ENCODE results near the gene RINL. TPM values are rescaled to one million over a fixed set of nuclear protein-coding genes. Genes with fewer than 3 reads are reported as not detected.

RINL gene
- total and polyA plus RNA-seq, 2 donors from 2014 or later = 9.5 to 13.0 TPM

DNA sequence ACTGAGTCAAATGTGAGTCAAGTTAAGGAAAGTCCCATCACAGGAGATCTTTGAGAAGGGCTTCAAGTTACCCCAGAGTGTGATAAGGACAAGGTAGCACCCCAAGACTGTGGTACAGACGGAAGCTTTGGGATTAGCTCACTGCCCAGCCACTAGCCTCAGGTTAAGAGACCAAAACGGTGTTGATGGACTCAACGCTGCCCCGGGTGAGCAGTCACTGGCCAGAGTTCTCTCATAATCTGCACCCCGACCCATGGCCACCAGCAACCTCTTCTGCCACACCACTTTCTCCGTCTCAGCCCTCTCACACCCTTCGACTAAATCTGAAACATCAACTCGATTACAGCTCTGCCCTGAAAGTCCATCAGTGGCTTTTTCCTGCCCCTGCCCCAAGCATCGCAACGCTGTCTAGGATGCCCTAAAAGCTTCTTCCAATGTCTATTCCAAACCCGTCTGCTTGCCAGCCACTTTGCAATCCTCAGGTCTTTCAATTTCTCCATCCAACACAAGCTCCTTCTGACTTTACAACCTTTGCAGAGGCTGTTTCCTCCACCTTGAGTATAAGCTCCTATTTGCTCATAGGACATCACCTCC lies 33.9 kb downstream of the RINL start:
- H3K27ac ChIP-seq (ENCODE audit: low read depth in 2 of 2, low read length in 2 of 2) = no peak overlapping the region
- peaks cover 0 to 18% (median 7%) of the 10 kb centered on the region in 3 donors for H3K4me1 ChIP-seq (ENCODE audit: control insufficient read depth in 2 of 3, insufficient read depth in 2 of 3, low read depth in 1 of 3, low read length in 3 of 3)
- no peak overlapping the region for H3K4me3 ChIP-seq (ENCODE audit: low read length in 3 of 3)
- H3K9me3 ChIP-seq (ENCODE audit: control insufficient read depth in 2 of 3, insufficient read depth in 1 of 3, low read length in 3 of 3) = no peaks in the 10 kb centered on the region
- DNase-seq (no peak), FAIRE-seq (no peak)
- no peaks in the 10 kb centered on the region for H3K27me3 ChIP-seq (ENCODE audit: control insufficient read depth, insufficient read depth, low read length)
- intact Hi-C loops (cut with DNase I) = no loop called here
- H3K36me3 ChIP-seq (ENCODE audit: control insufficient read depth in 2 of 3, insufficient read depth in 3 of 3, low read length in 3 of 3) = peaks cover 29 to 79% (median 69%) of the 10 kb centered on the region in 3 donors
- TF ChIP-seq, protein P1, sequence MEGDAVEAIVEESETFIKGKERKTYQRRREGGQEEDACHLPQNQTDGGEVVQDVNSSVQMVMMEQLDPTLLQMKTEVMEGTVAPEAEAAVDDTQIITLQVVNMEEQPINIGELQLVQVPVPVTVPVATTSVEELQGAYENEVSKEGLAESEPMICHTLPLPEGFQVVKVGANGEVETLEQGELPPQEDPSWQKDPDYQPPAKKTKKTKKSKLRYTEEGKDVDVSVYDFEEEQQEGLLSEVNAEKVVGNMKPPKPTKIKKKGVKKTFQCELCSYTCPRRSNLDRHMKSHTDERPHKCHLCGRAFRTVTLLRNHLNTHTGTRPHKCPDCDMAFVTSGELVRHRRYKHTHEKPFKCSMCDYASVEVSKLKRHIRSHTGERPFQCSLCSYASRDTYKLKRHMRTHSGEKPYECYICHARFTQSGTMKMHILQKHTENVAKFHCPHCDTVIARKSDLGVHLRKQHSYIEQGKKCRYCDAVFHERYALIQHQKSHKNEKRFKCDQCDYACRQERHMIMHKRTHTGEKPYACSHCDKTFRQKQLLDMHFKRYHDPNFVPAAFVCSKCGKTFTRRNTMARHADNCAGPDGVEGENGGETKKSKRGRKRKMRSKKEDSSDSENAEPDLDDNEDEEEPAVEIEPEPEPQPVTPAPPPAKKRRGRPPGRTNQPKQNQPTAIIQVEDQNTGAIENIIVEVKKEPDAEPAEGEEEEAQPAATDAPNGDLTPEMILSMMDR (IDR thresholded peaks at IDR 0.05; ENCODE audit: borderline replicate concordance, extremely low read depth, insufficient read depth) = no peak
- no peak overlapping the region for H3K9ac ChIP-seq (ENCODE audit: low read length in 3 of 3)

DNA sequence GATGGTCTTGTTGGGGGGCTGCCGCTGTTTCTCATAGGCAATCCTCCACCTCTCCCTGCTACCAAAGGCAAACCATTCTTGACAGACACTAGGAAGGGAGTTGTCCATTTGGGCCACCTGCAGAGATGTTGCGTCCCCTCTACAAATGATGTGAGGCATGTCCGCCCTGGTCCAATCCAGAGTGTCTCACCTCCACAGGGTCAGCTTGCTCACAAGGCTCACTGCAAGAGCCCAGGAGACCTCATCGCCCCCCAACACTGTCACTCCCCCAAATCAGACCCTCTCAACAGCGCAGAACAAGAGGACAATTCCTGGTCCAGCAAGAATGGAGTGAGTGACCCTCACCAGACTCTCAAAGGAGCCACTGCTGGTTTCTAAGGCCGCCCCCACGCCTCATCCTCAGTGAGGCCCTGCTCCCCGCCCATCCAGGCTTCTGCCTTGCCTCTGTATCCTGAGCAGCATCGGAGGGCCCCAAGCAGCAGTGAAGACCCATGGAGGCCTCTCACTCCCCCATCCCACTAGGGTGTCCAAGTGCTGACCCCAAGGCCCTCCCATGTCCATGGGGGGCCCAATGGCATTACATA lies 34.8 kb downstream of the RINL start:
- peaks cover 35 to 88% (median 78%) of the 10 kb centered on the region in 3 donors for H3K36me3 ChIP-seq (ENCODE audit: control insufficient read depth in 2 of 3, insufficient read depth in 3 of 3, low read length in 3 of 3)
- TF ChIP-seq, protein P1 (IDR thresholded peaks at IDR 0.05; ENCODE audit: borderline replicate concordance, extremely low read depth, insufficient read depth) = no peak
- H3K9ac ChIP-seq (ENCODE audit: low read length in 3 of 3) = no peak overlapping the region
- no peak overlapping the region for H3K27ac ChIP-seq (ENCODE audit: low read depth in 2 of 2, low read length in 2 of 2)
- no peak overlapping the region for H3K4me3 ChIP-seq (ENCODE audit: low read length in 3 of 3)
- no peaks in the 10 kb centered on the region for H3K9me3 ChIP-seq (ENCODE audit: control insufficient read depth in 2 of 3, insufficient read depth in 1 of 3, low read length in 3 of 3)
- intact Hi-C loops (cut with DNase I) = no loop called here
- no peak for FAIRE-seq
- DNase-seq = no peak
- no peaks in the 10 kb centered on the region for H3K27me3 ChIP-seq (ENCODE audit: control insufficient read depth, insufficient read depth, low read length)
- H3K4me1 ChIP-seq (ENCODE audit: control insufficient read depth in 2 of 3, insufficient read depth in 2 of 3, low read depth in 1 of 3, low read length in 3 of 3) = peaks cover 0 to 12% (median 7%) of the 10 kb centered on the region in 3 donors

DNA sequence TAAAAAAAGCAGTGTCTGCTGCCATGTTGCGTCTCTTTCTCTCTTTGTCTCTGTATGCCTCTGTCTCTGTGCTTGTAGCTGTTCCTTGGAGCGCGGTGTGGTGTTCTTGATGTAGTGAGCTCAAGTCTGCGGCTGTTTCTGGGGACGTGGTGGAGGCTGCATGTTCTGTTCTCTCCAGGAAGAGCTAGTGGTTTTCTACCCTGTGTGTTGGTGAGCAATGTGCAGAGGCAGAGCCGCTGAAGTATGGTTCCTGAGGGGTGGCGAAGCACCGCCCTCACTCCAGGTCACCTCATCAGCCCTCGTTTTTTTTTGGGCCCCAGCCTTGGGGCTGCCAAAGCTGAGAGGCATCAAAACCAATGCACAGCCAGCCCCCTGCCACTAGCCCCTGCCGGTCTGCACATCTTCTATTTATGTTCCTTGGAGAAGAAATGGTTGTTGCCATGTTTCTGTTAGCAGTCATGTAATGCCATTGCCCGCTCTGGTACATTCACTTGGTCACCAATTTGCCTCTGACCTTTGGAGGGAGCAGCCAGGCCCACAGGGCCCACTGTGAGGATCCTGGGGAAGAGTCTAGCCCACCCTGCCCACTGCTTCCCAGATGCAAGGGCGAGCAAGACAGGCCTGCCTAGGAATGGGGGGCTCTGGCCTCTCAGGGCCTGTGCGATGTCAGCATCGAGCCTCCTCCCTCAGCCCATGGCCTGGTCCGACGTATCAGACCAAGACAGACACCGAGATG lies 35.5 kb downstream of the RINL start:
- TF ChIP-seq, protein P1 (IDR thresholded peaks at IDR 0.05; ENCODE audit: borderline replicate concordance, extremely low read depth, insufficient read depth) = no peak
- Histone ChIP-seq H3K4me1 (ENCODE audit: control insufficient read depth in 2 of 3, insufficient read depth in 2 of 3, low read depth in 1 of 3, low read length in 3 of 3) (peaks cover 0 to 10% (median 6%) of the 10 kb centered on the region in 3 donors), H3K4me3 (ENCODE audit: low read length in 3 of 3) (no peak overlapping the region)

More for the DNA sequence above, 35.5 kb downstream of the RINL start:
- DNase-seq (no peak), FAIRE-seq (no peak)
- Histone ChIP-seq H3K27ac (ENCODE audit: low read depth in 2 of 2, low read length in 2 of 2) (no peak overlapping the region), H3K36me3 (ENCODE audit: control insufficient read depth in 2 of 3, insufficient read depth in 3 of 3, low read length in 3 of 3) (peaks cover 36 to 92% (median 83%) of the 10 kb centered on the region in 3 donors), H3K9ac (ENCODE audit: low read length in 3 of 3) (no peak overlapping the region), H3K27me3 (ENCODE audit: control insufficient read depth, insufficient read depth, low read length) (no peaks in the 10 kb centered on the region), H3K9me3 (ENCODE audit: control insufficient read depth in 2 of 3, insufficient read depth in 1 of 3, low read length in 3 of 3) (no peaks in the 10 kb centered on the region)
- intact Hi-C loops (cut with DNase I) = no loop called here

All from kidney (tissue), 14 donors.